ENCODE results near the gene ITGAE.

Gene ITGAE

DNA sequence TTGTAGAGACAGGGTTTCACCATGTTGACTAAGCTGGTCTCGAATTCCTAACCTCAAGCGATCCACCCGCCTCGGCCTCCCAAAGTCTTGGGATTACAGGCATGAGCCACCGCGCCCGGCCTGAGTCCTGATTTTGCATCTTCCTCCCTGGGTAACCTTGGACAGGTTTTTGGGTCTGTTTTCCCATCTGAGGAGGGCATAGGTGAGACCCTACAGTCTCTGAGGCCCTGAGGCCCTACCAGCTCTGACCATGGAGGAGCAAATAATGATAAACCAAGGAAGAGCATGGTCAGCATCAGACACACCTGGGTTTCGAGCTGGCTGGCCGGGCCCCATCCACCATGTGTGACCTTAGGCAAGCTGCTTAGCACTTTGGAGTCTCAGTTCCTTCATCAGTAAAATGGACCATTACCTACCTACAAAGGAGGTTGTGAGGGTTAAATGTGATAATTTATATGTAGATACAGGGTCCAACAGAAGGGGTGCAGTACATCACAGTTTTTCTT is 46.2 kb upstream of the ITGAE start:
- H2AFZ ChIP-seq (ENCODE audit: low read length), result no peak overlapping the region
- peaks cover 7% of the 10 kb centered on the region for H3K4me1 ChIP-seq (ENCODE audit: low read length)
- no peak overlapping the region for H3K9ac ChIP-seq (ENCODE audit: low read length)
- no peaks in the 10 kb centered on the region for H3K36me3 ChIP-seq (replicated peaks; ENCODE audit: insufficient read depth, low read length)
- H3K27me3 ChIP-seq (replicated peaks; ENCODE audit: insufficient read depth, low read length), result peaks cover 5% of the 10 kb centered on the region; the same call in 1 of the 2 replicates
- peaks cover 38% of the 10 kb centered on the region for H3K79me2 ChIP-seq (ENCODE audit: low read length)
- H3F3A ChIP-seq (ENCODE audit: insufficient read depth, low read length), result no peaks in the 10 kb centered on the region
- DNase-seq, result no peak
- H3K9me2 ChIP-seq (replicated peaks; ENCODE audit: insufficient read depth, low read length), result no peaks in the 10 kb centered on the region
- TF ChIP-seq, protein P1, sequence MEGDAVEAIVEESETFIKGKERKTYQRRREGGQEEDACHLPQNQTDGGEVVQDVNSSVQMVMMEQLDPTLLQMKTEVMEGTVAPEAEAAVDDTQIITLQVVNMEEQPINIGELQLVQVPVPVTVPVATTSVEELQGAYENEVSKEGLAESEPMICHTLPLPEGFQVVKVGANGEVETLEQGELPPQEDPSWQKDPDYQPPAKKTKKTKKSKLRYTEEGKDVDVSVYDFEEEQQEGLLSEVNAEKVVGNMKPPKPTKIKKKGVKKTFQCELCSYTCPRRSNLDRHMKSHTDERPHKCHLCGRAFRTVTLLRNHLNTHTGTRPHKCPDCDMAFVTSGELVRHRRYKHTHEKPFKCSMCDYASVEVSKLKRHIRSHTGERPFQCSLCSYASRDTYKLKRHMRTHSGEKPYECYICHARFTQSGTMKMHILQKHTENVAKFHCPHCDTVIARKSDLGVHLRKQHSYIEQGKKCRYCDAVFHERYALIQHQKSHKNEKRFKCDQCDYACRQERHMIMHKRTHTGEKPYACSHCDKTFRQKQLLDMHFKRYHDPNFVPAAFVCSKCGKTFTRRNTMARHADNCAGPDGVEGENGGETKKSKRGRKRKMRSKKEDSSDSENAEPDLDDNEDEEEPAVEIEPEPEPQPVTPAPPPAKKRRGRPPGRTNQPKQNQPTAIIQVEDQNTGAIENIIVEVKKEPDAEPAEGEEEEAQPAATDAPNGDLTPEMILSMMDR (IDR thresholded peaks at IDR 0.05; ENCODE audit: low read length), result no peak
- TF ChIP-seq EZH2phosphoT487 (IDR thresholded peaks at IDR 0.05; ENCODE audit: low read length), result no peak
- no peak for TF ChIP-seq EZH2 (optimal IDR thresholded peaks at IDR 0.05; ENCODE audit: low read depth, low read length)
- no peaks in the 10 kb centered on the region for H3K9me3 ChIP-seq (replicated peaks; ENCODE audit: insufficient read depth, low read length)
- no peaks in the 10 kb centered on the region for H4K20me1 ChIP-seq (ENCODE audit: insufficient read depth, low read length)
- no peak overlapping the region for H3K4me3 ChIP-seq (ENCODE audit: low read length)
- no peak overlapping the region for H3K4me2 ChIP-seq (ENCODE audit: low read depth, low read length)
- H3K27ac ChIP-seq (ENCODE audit: low read length), result no peak overlapping the region

DNA sequence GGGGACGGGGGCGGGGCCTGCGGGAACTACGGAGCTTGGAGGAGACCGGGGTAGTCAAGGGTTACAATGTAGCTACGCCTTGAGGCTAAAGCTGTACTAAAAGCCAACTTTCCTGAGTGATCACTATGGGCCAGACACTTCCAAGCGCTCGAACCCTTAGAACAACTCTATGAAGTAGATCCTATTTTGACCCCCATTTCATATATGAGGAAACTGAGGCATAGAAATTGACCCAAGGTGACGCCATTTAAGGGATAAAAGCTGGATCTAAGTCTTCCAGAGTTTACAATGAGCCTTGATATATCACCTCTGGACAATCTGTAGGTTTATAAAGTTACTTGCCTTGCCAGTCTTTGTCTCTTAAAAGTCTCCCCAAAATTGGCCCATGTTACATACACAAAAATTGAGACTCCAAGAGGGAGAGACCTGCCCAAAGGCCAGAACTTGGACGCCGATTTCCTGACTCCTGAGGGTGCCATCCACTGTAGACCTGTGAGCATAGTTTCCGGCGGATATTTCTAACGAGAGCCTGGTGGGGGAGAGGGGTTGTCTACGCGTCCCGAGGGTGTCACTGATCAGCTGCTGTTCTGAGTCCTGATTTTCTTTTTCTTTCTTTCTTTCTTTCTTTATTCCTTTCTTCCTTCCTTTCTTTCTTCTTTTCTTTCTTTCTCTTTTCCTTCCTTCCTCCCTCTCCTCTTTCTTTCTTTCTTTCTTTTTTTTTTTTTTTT is 45.6 kb upstream of the ITGAE start:
- no peaks in the 10 kb centered on the region for H3K9me2 ChIP-seq (replicated peaks; ENCODE audit: insufficient read depth, low read length)
- H3K9me3 ChIP-seq (replicated peaks; ENCODE audit: insufficient read depth, low read length), result no peaks in the 10 kb centered on the region
- H3K4me2 ChIP-seq (ENCODE audit: low read depth, low read length), result peak overlapping the region; percentile 62
- TF ChIP-seq EZH2 (optimal IDR thresholded peaks at IDR 0.05; ENCODE audit: low read depth, low read length) (no peak), EZH2phosphoT487 (IDR thresholded peaks at IDR 0.05; ENCODE audit: low read length) (no peak)
- TF ChIP-seq, protein P1 (IDR thresholded peaks at IDR 0.05; ENCODE audit: low read length), result no peak
- H4K20me1 ChIP-seq (ENCODE audit: insufficient read depth, low read length), result no peaks in the 10 kb centered on the region
- peaks cover 45% of the 10 kb centered on the region for H3K79me2 ChIP-seq (ENCODE audit: low read length)
- H2AFZ ChIP-seq (ENCODE audit: low read length), result peak overlapping the region; percentile 72
- peak overlapping the region; percentile 99 for H3K4me3 ChIP-seq (ENCODE audit: low read length)
- peaks cover 5% of the 10 kb centered on the region; the same call in 1 of the 2 replicates for H3K27me3 ChIP-seq (replicated peaks; ENCODE audit: insufficient read depth, low read length)
- no peaks in the 10 kb centered on the region for H3F3A ChIP-seq (ENCODE audit: insufficient read depth, low read length)
- no peak for DNase-seq
- H3K9ac ChIP-seq (ENCODE audit: low read length), result no peak overlapping the region
- peaks cover 7% of the 10 kb centered on the region for H3K4me1 ChIP-seq (ENCODE audit: low read length)
- no peaks in the 10 kb centered on the region for H3K36me3 ChIP-seq (replicated peaks; ENCODE audit: insufficient read depth, low read length)
- H3K27ac ChIP-seq (ENCODE audit: low read length), result no peak overlapping the region

DNA sequence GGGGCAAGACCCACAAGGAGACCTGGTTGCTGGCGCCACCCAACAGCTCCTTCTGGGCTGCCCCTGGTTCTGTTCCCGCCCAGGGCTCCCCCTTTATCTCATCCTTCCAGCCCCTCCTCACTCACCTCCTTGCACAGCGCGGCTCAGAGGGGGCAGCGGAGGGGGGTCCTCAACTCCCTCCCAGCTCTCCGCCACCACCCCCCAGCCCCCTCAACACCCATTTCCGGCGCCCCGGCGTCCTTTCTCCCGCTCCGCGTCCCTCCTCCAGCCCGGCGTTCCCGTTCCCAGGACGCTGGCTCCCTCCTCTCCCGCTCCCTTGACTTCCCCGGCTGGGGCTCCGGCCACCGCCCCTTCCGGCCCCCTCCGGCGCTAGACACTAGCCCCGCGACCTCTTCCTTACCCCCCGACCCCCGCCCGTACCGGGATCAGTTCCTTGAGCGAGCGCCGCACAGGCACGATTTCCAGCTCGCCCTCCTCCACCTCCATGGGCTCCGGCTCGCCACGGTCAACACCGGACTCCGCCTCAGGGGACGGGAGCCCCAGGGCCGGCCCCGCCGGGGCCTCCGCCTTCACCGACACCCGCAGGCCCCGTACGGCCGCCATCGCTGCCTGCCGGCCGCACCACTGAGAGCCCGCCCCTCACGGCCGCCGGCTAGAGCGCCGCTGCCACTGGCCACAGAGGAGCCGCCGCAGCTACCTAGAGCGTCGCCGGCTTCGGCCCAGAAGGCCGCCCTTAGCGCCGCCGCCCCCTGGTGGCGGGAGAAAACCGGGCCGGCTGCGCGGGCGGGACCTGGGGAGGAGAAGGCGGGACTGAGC is 44.8 kb upstream of the ITGAE start, which contains the start of gene NCBP3:
TSS of gene NCBP3 (minus strand) at position 626 of the 816 bp plus-strand sequence. CDS start at position 603, 23 bp downstream.
- peak; percentile 94 for DNase-seq
- H3K36me3 ChIP-seq (replicated peaks; ENCODE audit: insufficient read depth, low read length), result no peaks in the 10 kb centered on the region

More for the DNA sequence above, 44.8 kb upstream of the ITGAE start, which contains the start of gene NCBP3:
- Histone ChIP-seq H3K4me2 (ENCODE audit: low read depth, low read length) (peak within 1 kb of the TSS; percentile 90), H3K79me2 (ENCODE audit: low read length) (peaks cover 49% of the 10 kb centered on the region), H3F3A (ENCODE audit: insufficient read depth, low read length) (no peaks in the 10 kb centered on the region), H4K20me1 (ENCODE audit: insufficient read depth, low read length) (no peaks in the 10 kb centered on the region), H2AFZ (ENCODE audit: low read length) (peak within 1 kb of the TSS; percentile 100), H3K27ac (ENCODE audit: low read length) (peak within 1 kb of the TSS; percentile 37; the same call in 1 of the 2 replicates), H3K4me3 (ENCODE audit: low read length) (peak within 1 kb of the TSS; percentile 99), H3K9ac (ENCODE audit: low read length) (peak within 1 kb of the TSS; percentile 98), H3K9me2 (replicated peaks; ENCODE audit: insufficient read depth, low read length) (no peaks in the 10 kb centered on the region), H3K27me3 (replicated peaks; ENCODE audit: insufficient read depth, low read length) (peaks cover 5% of the 10 kb centered on the region; the same call in 1 of the 2 replicates), H3K9me3 (replicated peaks; ENCODE audit: insufficient read depth, low read length) (no peaks in the 10 kb centered on the region), H3K4me1 (ENCODE audit: low read length) (peaks cover 7% of the 10 kb centered on the region)
- TF ChIP-seq EZH2phosphoT487 (IDR thresholded peaks at IDR 0.05; ENCODE audit: low read length), result no peak
- TF ChIP-seq, protein P1 (IDR thresholded peaks at IDR 0.05; ENCODE audit: low read length), result peak; percentile 88
